Prostate gland (tissue), 2 donors: ENCODE results near the gene ARL4A.
"Not testable (repeated sequence)": the region's sequence is repeated elsewhere in the genome, so short reads cannot be mapped to it uniquely, and the experiment has no call there.

ENCODE experiments used
- CTCF ChIP-seq, 4 experiments: fragments of 200-600 bp in 2 of 4; fragments of 450-650 bp in 2 of 4; sonication (generic) in 2 of 4; IDR thresholded peaks; 1 replicate in 3 of 4; 2 replicates in 1 of 4; pipeline ENCODE4 v1.5.1; 2016 to 2019; ENCODE audit warnings: antibody characterized with exemption in 4 of 4, mild to moderate bottlenecking in 2 of 4, moderate library complexity in 2 of 4
- POLR2AphosphoS5 ChIP-seq: sonication (generic); formaldehyde crosslinking; IDR thresholded peaks from one replicate; pipeline ENCODE4 v1.6.1; 2017; ENCODE audit warnings: antibody characterized with exemption

GRCh38 chr7:12691388-12691787 lies 4.0 kb downstream of the ARL4A start:
- not testable (repeated sequence) for TF ChIP-seq POLR2AphosphoS5; CTCF (IDR thresholded peaks at IDR 0.05)
